Subcutaneous preadipocyte (primary cell): Measurements from ENCODE around the gene NUP37. TPM values are rescaled to one million over a fixed set of nuclear protein-coding genes. Genes with fewer than 3 reads are reported as not detected.

Source experiments
- total RNA-seq: library from RNA; depleted of rRNA; stranded (reverse); fragments of >200 nt; gene quantifications from 2 replicates; pipeline ENCODE4 v1.2.3, GENCODE V29; 2012

NUP37 gene
- total RNA-seq, result 41.5 and 44.2 TPM in 2 replicates

DNA sequence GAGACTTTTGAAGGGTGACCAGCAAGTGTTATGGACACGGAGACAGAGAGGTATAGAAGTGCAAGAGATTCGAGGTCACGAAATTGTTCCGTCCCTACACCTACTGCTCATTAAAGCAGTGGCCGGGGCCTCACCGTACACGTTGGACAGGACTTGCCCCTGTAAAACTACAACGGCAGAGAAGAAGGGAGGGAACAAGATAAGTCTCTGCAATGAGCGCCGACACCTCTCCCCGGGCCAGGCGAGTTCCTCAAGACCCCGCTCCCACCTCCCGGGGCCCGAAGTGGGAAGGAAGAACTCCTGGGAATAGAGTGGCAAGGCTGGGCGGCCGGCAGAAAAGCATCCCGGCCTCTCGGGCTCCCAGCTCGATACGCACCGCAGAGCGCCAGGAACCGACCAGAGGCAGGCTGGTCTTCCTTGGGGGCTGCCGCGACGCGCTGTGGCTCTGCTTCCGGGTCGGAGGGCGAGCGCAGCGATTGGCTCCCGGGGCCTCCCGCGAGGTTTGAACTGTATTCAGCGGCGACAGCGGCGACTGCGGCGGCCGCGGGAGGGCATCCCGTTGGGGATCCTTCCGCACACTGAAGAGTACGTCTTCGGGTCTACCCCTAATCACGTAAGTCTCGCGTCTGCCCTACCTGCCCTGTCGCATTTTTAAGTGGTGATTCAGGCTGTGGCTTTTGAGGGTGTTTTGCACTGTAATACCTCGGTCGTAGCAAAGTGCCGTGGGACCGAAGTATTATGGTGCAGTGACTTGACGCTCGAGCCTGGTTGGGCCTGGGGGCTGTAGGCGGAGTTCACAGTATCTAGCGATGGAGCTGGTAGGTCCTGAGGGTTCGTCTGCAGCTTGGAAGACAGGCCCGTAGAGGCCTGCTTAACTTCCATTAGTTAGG is at the start of gene NUP37, which contains the start of gene PARPBP:
Gene NUP37, minus strand, starts transcription at position 441 of the 890 bp plus-strand sequence. CDS start 1,596 bp downstream, outside the sequence.
Gene PARPBP, plus strand, starts transcription at position 510 of the 890 bp plus-strand sequence. CDS start 3,706 bp downstream, outside the sequence.

GRCh38 chr12:102061560-102062418 is 58.1 kb downstream of the NUP37 start, which contains the start of gene WASHC3:
Gene WASHC3, minus strand, starts transcription at chr12:102061991. Its CDS starts 29 bp downstream, at chr12:102061962.

Other genes starting within 250 kb of the NUP37 start
- 10.0 and 11.4 TPM in 2 replicates for gene DRAM1, start 242.5 kb downstream of the NUP37 start, total RNA-seq
- 64.1 and 74.2 TPM in 2 replicates for gene WASHC3, start 58.1 kb downstream of the NUP37 start, total RNA-seq
- 14.3 and 20.5 TPM in 2 replicates for gene PARPBP, start 69 bp upstream of the NUP37 start, total RNA-seq
- gene PMCH, start 77.7 kb upstream of the NUP37 start, total RNA-seq, result not detected in 2 replicates